Gastroesophageal sphincter (tissue), 3 donors: ENCODE measurements around the gene GALNT7.

Source experiments
- CTCF ChIP-seq, 4 experiments: fragments of 200-600 bp in 2 of 4; fragments of 450-650 bp in 2 of 4; sonication (generic) in 1 of 4; IDR thresholded peaks; one replicate each; pipeline ENCODE4 v1.5.1; 2017 to 2019; ENCODE audit warnings: antibody characterized with exemption in 4 of 4, mild to moderate bottlenecking in 2 of 4, moderate library complexity in 2 of 4
- POLR2AphosphoS5 ChIP-seq: sonication (generic); formaldehyde crosslinking; IDR thresholded peaks from one replicate; pipeline ENCODE4 v1.6.1; 2017; ENCODE audit warnings: antibody characterized with exemption

- no peak for TF ChIP-seq CTCF (IDR thresholded peaks at IDR 0.05)
- no peak for TF ChIP-seq POLR2AphosphoS5
Measured at GRCh38 chr4:173151496-173151895, 17.1 kb upstream of the GALNT7 start.
